Activated naive CD4-positive, alpha-beta T cell treated with anti-CD3 and anti-CD28 coated beads, Interleukin-2, amount 50 U/mL, for 24 hours (primary cell): ENCODE measurements around the gene CCNI2.

Experiments
- H3K27ac Mint-ChIP-seq: one replicate; pipeline ENCODE4 v1.8.0; 2021; ENCODE audit warnings: mild to moderate bottlenecking, mixed read lengths
- H3K27me3 Mint-ChIP-seq: one replicate; pipeline ENCODE4 v1.8.0; 2021; ENCODE audit warnings: mixed read lengths
- H3K36me3 Mint-ChIP-seq: one replicate; pipeline ENCODE4 v1.8.0; 2021; ENCODE audit warnings: mixed read lengths
- H3K4me1 Mint-ChIP-seq: one replicate; pipeline ENCODE4 v1.8.0; 2021; ENCODE audit warnings: mixed read lengths
- H3K4me3 Mint-ChIP-seq: one replicate; pipeline ENCODE4 v1.8.0; 2021; ENCODE audit warnings: mild to moderate bottlenecking, mixed read lengths
- H3K9me3 Mint-ChIP-seq: one replicate; pipeline ENCODE4 v1.8.0; 2021; ENCODE audit warnings: mixed read lengths

Gene CCNI2

GRCh38 chr5:132746954-132747615 lies at the start of gene CCNI2:
CCNI2 (plus strand) TSS chr5:132747426; CDS start chr5:132747496, 70 bp downstream.
- no peaks in the 10 kb centered on the region for H3K27me3 Mint-ChIP-seq
- H3K36me3 Mint-ChIP-seq, result peaks cover 9% of the 10 kb centered on the region
- H3K27ac Mint-ChIP-seq, result peak within 1 kb of the TSS; percentile 88
- H3K4me3 Mint-ChIP-seq, result peak within 1 kb of the TSS; percentile 81
- peaks cover 27% of the 10 kb centered on the region for H3K4me1 Mint-ChIP-seq
- no peaks in the 10 kb centered on the region for H3K9me3 Mint-ChIP-seq

- H3K27ac Mint-ChIP-seq, result no peak overlapping the region
- H3K4me1 Mint-ChIP-seq, result no peaks in the 10 kb centered on the region
- H3K4me3 Mint-ChIP-seq, result no peak overlapping the region
- peaks cover 19% of the 10 kb centered on the region for H3K36me3 Mint-ChIP-seq
- H3K27me3 Mint-ChIP-seq, result no peaks in the 10 kb centered on the region
- no peaks in the 10 kb centered on the region for H3K9me3 Mint-ChIP-seq
Observed at GRCh38 chr5:132704875-132705274, 42.4 kb upstream of the CCNI2 start.

GRCh38 chr5:132708645-132709044 lies 38.6 kb upstream of the CCNI2 start:
- no peaks in the 10 kb centered on the region for H3K9me3 Mint-ChIP-seq
- H3K4me1 Mint-ChIP-seq, result no peaks in the 10 kb centered on the region
- no peak overlapping the region for H3K27ac Mint-ChIP-seq
- H3K4me3 Mint-ChIP-seq, result no peak overlapping the region
- H3K27me3 Mint-ChIP-seq, result no peaks in the 10 kb centered on the region
- peaks cover 9% of the 10 kb centered on the region for H3K36me3 Mint-ChIP-seq

- H3K36me3 Mint-ChIP-seq, result peaks cover 8% of the 10 kb centered on the region
- H3K9me3 Mint-ChIP-seq, result no peaks in the 10 kb centered on the region
- no peak overlapping the region for H3K4me3 Mint-ChIP-seq
- peaks cover 12% of the 10 kb centered on the region for H3K4me1 Mint-ChIP-seq
- H3K27ac Mint-ChIP-seq, result no peak overlapping the region
- H3K27me3 Mint-ChIP-seq, result no peaks in the 10 kb centered on the region
Observed at GRCh38 chr5:132714456-132715307, 32.5 kb upstream of the CCNI2 start.

GRCh38 chr5:132718544-132719312 lies 28.5 kb upstream of the CCNI2 start:
- no peaks in the 10 kb centered on the region for H3K27me3 Mint-ChIP-seq
- peaks cover 12% of the 10 kb centered on the region for H3K4me1 Mint-ChIP-seq
- H3K27ac Mint-ChIP-seq, result no peak overlapping the region
- H3K4me3 Mint-ChIP-seq, result no peak overlapping the region
- H3K36me3 Mint-ChIP-seq, result peaks cover 12% of the 10 kb centered on the region
- no peaks in the 10 kb centered on the region for H3K9me3 Mint-ChIP-seq

- peaks cover 20% of the 10 kb centered on the region for H3K36me3 Mint-ChIP-seq
- peaks cover 4% of the 10 kb centered on the region for H3K4me1 Mint-ChIP-seq
- H3K4me3 Mint-ChIP-seq, result no peak overlapping the region
- no peaks in the 10 kb centered on the region for H3K9me3 Mint-ChIP-seq
- no peak overlapping the region for H3K27ac Mint-ChIP-seq
- H3K27me3 Mint-ChIP-seq, result no peaks in the 10 kb centered on the region
Observed at GRCh38 chr5:132725745-132726144, 21.5 kb upstream of the CCNI2 start.

- Mint-ChIP-seq H3K36me3 (peaks cover 16% of the 10 kb centered on the region), H3K27me3 (no peaks in the 10 kb centered on the region), H3K4me3 (no peak overlapping the region), H3K4me1 (peaks cover 28% of the 10 kb centered on the region), H3K27ac (no peak overlapping the region), H3K9me3 (no peaks in the 10 kb centered on the region)
Observed at GRCh38 chr5:132729896-132730295, 17.3 kb upstream of the CCNI2 start.

GRCh38 chr5:132733499-132734148 lies 13.6 kb upstream of the CCNI2 start:
- H3K27ac Mint-ChIP-seq, result no peak overlapping the region
- no peak overlapping the region for H3K4me3 Mint-ChIP-seq
- H3K27me3 Mint-ChIP-seq, result no peaks in the 10 kb centered on the region
- H3K9me3 Mint-ChIP-seq, result no peaks in the 10 kb centered on the region
- peaks cover 11% of the 10 kb centered on the region for H3K36me3 Mint-ChIP-seq
- H3K4me1 Mint-ChIP-seq, result peaks cover 56% of the 10 kb centered on the region

GRCh38 chr5:132734687-132735086 lies 12.5 kb upstream of the CCNI2 start:
- Mint-ChIP-seq H3K9me3 (no peaks in the 10 kb centered on the region), H3K4me3 (no peak overlapping the region), H3K4me1 (peaks cover 54% of the 10 kb centered on the region), H3K27ac (no peak overlapping the region), H3K36me3 (peaks cover 9% of the 10 kb centered on the region), H3K27me3 (no peaks in the 10 kb centered on the region)

- H3K4me1 Mint-ChIP-seq, result peaks cover 47% of the 10 kb centered on the region
Observed at GRCh38 chr5:132736853-132737833, 10.1 kb upstream of the CCNI2 start, which contains the start of gene KIF3A. KIF3A (minus strand) TSS chr5:132737546; CDS start chr5:132737419, 127 bp downstream.

GRCh38 chr5:132737982-132738681 lies 9.1 kb upstream of the CCNI2 start:
- peak overlapping the region; percentile 93 for H3K27ac Mint-ChIP-seq
- peaks cover 5% of the 10 kb centered on the region for H3K36me3 Mint-ChIP-seq
- H3K9me3 Mint-ChIP-seq, result no peaks in the 10 kb centered on the region
- peaks cover 44% of the 10 kb centered on the region for H3K4me1 Mint-ChIP-seq
- H3K4me3 Mint-ChIP-seq, result peak overlapping the region; percentile 90
- no peaks in the 10 kb centered on the region for H3K27me3 Mint-ChIP-seq

More at GRCh38 chr5:132736853-132737833, 10.1 kb upstream of the CCNI2 start, which contains the start of gene KIF3A:
- H3K27me3 Mint-ChIP-seq, result no peaks in the 10 kb centered on the region
- no peaks in the 10 kb centered on the region for H3K9me3 Mint-ChIP-seq
- peak within 1 kb of the TSS; percentile 93 for H3K27ac Mint-ChIP-seq
- H3K36me3 Mint-ChIP-seq, result peaks cover 5% of the 10 kb centered on the region
- peak within 1 kb of the TSS; percentile 90 for H3K4me3 Mint-ChIP-seq

- Mint-ChIP-seq H3K4me1 (peaks cover 35% of the 10 kb centered on the region), H3K9me3 (no peaks in the 10 kb centered on the region), H3K36me3 (no peaks in the 10 kb centered on the region), H3K27ac (no peak overlapping the region), H3K4me3 (no peak overlapping the region), H3K27me3 (no peaks in the 10 kb centered on the region)
Observed at GRCh38 chr5:132739232-132739631, 8.0 kb upstream of the CCNI2 start.

GRCh38 chr5:132742158-132742557 lies 5.1 kb upstream of the CCNI2 start:
- Mint-ChIP-seq H3K36me3 (no peaks in the 10 kb centered on the region), H3K4me1 (peaks cover 15% of the 10 kb centered on the region), H3K4me3 (no peak overlapping the region), H3K9me3 (no peaks in the 10 kb centered on the region), H3K27ac (no peak overlapping the region), H3K27me3 (no peaks in the 10 kb centered on the region)

GRCh38 chr5:132742626-132743025 lies 4.6 kb upstream of the CCNI2 start:
- H3K27me3 Mint-ChIP-seq, result no peaks in the 10 kb centered on the region
- H3K4me3 Mint-ChIP-seq, result no peak overlapping the region
- peaks cover 12% of the 10 kb centered on the region for H3K4me1 Mint-ChIP-seq
- no peaks in the 10 kb centered on the region for H3K9me3 Mint-ChIP-seq
- H3K27ac Mint-ChIP-seq, result no peak overlapping the region
- H3K36me3 Mint-ChIP-seq, result no peaks in the 10 kb centered on the region
